Effector memory CD4-positive, alpha-beta T cell (primary cell): ENCODE measurements around the gene OR4A5.
"Not testable (repeated sequence)": the region's sequence is repeated elsewhere in the genome, so short reads cannot be mapped to it uniquely, and the experiment has no call there.

Experiments
- DNase-seq, 3 donors: peaks; one replicate each; pipeline ENCODE4 v3.0.0-alpha.2; 2020
- H3K27ac ChIP-seq: 2 replicates; pipeline ENCODE4 v1.7.0; 2013; ENCODE audit warnings: mild to moderate bottlenecking, low read length, moderate library complexity; ENCODE audit not compliant: insufficient read depth, poor library complexity, severe bottlenecking
- H3K27me3 ChIP-seq: replicated peaks from 2 replicates; pipeline ENCODE4 v1.7.0; 2013; ENCODE audit warnings: mild to moderate bottlenecking, low read length; ENCODE audit not compliant: insufficient read depth, control insufficient read depth, poor library complexity, severe bottlenecking
- H3K36me3 ChIP-seq: 2 replicates; pipeline ENCODE4 v1.7.0; 2013; ENCODE audit warnings: mild to moderate bottlenecking, low read length, moderate library complexity; ENCODE audit not compliant: control insufficient read depth, insufficient read depth
- H3K4me1 ChIP-seq: 2 replicates; pipeline ENCODE4 v1.7.0; 2013; ENCODE audit warnings: low read length, mild to moderate bottlenecking; ENCODE audit not compliant: control insufficient read depth, insufficient read depth, poor library complexity, severe bottlenecking
- H3K4me3 ChIP-seq: 2 replicates; pipeline ENCODE4 v1.7.0; 2013; ENCODE audit warnings: low read length, low read depth, mild to moderate bottlenecking; ENCODE audit not compliant: insufficient read depth, poor library complexity, severe bottlenecking
- H3K9me3 ChIP-seq: 2 replicates; pipeline ENCODE4 v1.7.0; 2013; ENCODE audit warnings: mild to moderate bottlenecking, low read length, moderate library complexity; ENCODE audit not compliant: control insufficient read depth
- total RNA-seq, 3 donors: gene quantifications; one replicate each; lab custom pipeline; 2026; lab: John Stamatoyannopoulos, UW

The OR4A5 gene
- total RNA-seq, result 0 reads per million in 3 donors

DNA sequence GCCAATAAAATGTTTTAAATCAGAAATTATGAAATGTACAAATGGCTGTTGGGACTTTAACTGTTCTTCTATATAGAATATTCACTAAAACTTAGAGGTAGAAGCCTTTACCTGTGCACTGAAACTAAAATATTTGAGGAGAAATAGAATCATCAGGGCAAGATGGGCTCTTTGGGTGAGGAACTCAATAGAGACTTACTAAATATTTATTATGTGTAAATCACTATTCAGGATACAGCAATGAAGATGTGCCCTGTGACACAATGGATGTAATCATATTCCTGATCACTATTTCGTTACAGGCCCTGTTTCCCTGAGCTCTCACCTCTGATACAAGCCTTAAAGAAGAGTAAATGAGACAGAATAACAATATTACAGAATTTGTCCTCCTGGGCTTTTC is at the start of gene OR4A5:
OR4A5 (plus strand) TSS at position 301 of the 400 bp plus-strand sequence; CDS start at position 354, 53 bp downstream.
- DNase-seq, H3K9me3 ChIP-seq, H3K36me3 ChIP-seq, H3K27me3 ChIP-seq, H3K4me1 ChIP-seq, H3K27ac ChIP-seq, H3K4me3 ChIP-seq: not testable (repeated sequence)

GRCh38 chr11:54720094-54720493 is 13.5 kb downstream of the OR4A5 start:
- not testable (repeated sequence) for DNase-seq, H3K36me3 ChIP-seq, H3K4me3 ChIP-seq, H3K4me1 ChIP-seq, H3K27ac ChIP-seq, H3K9me3 ChIP-seq, H3K27me3 ChIP-seq
